Cardiac fibroblast (primary cell): ENCODE data around the gene CDC42EP1.
"Not testable (repeated sequence)": the region's sequence is repeated elsewhere in the genome, so short reads cannot be mapped to it uniquely, and the experiment has no call there.

Experiments used
- DNase-seq, 2 donors: peaks; one replicate each; pipeline versions ENCODE4 v3.0.0 to v3.0.0-alpha.2; 2010; ENCODE audit warnings: low read depth in 2 of 2
- H3K4me3 ChIP-seq, 2 donors: replicated peaks in 1 of 2; 1 replicate in 1 of 2; 2 replicates in 1 of 2; pipeline ENCODE4 v1.5.1; 2011; ENCODE audit warnings: low read depth in 2 of 2, low read length in 2 of 2, mild to moderate bottlenecking in 2 of 2, moderate library complexity in 1 of 2
- CTCF ChIP-seq: IDR thresholded peaks from one replicate; pipeline ENCODE4 v1.5.1; 2011; ENCODE audit warnings: low read depth, mild to moderate bottlenecking, low read length, inconsistent platforms

Gene CDC42EP1

GRCh38 chr22:37608477-37609239 is 48.4 kb downstream of the CDC42EP1 start, which contains the start of gene GGA1:
TSS of gene GGA1 (plus strand) at chr22:37608834. CDS start at chr22:37608861, 27 bp downstream.
- DNase-seq: peak; percentile 98 to 99
- peak within 1 kb of the TSS; percentile 84 to 90 for H3K4me3 ChIP-seq
- TF ChIP-seq CTCF: no peak

DNA sequence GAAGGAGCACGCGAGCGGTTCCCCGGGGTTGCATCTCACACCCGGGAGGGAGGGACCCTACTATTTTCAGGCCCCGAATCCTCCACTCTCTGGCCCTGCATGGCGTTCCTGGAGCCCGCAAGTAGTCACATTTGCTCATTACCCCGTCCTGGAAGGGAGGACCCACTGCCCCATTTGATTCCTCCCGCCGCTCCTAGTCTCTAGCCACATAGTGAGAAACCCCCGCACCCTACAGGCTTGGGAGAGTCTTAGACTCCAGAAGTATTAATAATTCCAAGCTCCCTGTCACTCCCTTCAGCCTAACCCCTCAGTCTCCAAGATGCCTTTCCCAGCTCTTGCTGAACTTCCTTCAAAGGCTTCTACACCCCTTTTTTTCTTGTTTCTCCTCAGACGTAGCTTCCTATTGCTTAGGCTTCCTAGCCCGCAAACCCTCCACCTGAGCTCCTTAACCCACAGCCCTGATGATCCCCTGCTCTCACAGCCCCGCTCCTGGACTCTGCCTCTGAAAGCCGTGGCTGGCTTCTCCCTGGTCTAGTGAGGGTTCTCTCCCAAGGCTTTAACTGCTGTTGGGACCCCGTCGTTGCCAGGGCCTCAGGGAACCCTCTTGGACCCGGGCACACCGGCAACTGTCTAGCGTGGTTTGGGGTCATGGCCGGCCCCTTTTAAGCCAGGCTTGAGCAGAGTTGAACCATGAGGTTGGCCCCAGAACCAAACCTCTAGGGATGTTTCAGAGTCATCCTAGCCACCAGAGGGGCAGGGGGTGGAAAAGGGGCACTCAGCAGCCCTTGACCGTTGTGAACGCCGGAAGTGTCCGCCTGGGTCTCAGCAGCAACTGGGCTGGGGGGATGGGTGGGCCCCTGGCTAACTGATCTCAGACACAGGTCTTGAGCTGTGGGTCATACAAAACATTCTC is 49.2 kb downstream of the CDC42EP1 start:
- DNase-seq: peak in 1 of 2 donors; percentile 11
- no peak for TF ChIP-seq CTCF
- H3K4me3 ChIP-seq: peak overlapping the region; percentile 84 to 90

DNA sequence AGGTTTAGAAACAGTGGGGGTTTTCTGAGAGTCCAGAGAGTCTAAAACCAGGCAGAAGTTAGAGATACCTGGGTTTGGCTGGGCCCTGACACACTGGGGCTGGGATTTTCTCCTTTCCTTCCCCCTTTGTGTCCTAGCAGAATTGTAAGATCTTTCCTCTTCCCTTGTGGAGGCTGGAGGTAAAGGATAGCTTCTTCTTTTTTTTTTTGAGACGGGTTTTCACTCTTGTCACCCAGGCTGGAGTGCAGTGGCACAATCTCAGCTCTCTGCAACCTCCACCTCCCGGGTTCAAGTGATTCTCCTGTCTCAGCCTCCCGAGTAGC is 49.8 kb downstream of the CDC42EP1 start:
- DNase-seq: not testable (repeated sequence)
- H3K4me3 ChIP-seq: peak overlapping the region; percentile 84 to 90

- no peak for DNase-seq
- TF ChIP-seq CTCF: no peak
- no peak overlapping the region for H3K4me3 ChIP-seq
Measured at GRCh38 chr22:37610480-37611129, 50.3 kb downstream of the CDC42EP1 start.

GRCh38 chr22:37611207-37611606 is 50.9 kb downstream of the CDC42EP1 start:
- H3K4me3 ChIP-seq: no peak overlapping the region
- DNase-seq: peak in 1 of 2 donors; percentile 23
- TF ChIP-seq CTCF: no peak

DNA sequence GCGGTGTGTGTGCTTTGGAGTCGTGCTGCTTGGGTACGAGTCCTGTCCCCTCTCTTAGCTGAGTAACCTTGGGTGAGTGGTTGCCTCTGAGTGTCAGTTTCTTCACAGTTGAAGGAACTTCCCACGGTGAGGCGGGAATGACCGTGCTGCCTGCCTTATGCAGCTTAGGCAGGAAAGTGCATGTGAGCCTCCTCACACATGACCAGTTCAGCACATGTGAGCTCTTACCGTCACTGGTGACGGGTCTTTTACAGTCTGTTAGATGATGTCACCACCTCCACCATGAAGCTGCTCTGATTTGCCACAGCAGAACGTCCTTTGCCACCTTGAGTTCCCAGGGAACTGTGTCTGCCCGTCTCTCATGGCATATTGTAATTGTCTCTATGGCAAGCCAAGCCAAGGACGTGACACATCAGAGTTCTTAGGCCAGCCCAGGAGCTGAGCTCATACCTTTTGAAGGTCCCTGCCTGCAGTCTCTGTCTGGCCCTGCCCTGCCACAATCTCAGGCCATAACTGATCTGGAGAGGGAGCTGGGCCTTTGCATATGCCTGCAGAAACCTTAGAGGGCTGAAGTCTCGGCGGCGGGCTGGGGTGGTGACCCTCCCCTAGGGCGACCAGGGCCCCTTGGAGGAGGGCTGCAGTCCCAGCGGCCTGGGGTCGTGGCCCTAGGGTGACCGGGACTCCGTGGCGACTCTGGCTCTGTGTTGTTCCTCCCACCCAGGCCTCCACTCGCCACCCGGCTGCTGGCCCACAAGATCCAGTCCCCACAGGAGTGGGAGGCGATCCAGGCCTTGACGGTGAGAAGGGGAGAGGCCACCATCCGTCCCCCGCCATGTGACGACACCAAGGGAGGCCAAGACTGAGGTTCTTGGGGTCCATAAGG is 56.2 kb downstream of the CDC42EP1 start:
- no peak for DNase-seq
- H3K4me3 ChIP-seq: no peak overlapping the region
- no peak for TF ChIP-seq CTCF
